HG02938 (cell line): ENCODE data around the gene GRID2.
"Not testable (repeated sequence)": the region's sequence is repeated elsewhere in the genome, so short reads cannot be mapped to it uniquely, and the experiment has no call there.

Source experiments
- ATAC-seq: cut with Tn5 transposase; IDR thresholded peaks from one replicate; pipeline ENCODE4 v1.9.1; 2021; ENCODE audit warnings: mild to moderate bottlenecking, moderate library complexity; ENCODE audit not compliant: unreplicated experiment

GRID2 gene

DNA sequence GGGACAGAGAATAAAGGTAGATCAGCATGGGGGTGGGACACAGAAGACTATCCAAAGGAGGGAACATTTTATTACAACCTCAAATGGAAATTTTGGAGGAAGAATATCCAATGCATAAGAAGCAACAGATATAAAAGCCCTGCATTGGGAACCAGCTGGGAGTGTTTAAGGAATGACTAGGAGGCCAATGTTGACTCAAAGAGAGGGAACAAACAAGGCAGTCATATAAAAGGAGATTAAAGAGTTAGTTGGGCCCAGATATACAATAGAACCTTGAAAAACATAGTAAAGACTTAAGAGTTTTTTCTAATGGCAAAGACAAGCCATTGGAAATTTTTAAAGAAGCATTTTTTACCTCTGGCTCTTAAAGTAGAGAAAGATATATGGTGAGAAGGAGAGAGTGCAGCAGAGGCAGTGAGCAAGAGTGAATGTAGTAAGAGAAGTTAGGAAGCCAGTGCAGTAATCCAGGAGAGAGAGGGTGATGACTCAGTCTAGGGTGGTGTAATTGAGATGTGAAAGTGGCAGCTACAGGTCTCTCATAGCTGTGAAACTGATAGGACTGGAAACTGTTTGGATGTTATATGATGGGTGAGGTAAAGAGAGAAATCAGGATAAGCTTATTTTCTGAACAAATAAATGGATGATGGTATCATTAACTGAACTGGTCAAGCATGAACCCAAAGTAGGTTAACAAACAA lies 1342.6 kb downstream of the GRID2 start:
- ATAC-seq = peak; percentile 68

DNA sequence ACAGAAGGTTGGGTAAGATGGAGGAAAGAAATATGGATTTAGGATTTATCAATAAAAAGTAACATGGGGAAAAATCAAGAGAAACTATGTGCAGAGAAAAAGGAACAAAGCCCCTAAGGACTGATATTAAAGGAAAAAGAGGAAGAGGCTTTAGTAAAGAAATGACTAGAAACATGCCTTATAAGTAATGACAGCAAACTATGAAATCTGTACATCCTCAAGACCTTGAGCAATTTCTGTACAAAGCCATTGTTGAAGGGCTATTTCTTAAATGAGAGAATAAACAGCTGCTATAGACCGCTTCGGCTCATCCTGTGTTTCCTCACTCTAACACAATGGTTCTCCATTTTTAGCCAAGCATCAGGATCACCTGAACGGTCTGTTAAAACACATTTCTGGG lies 1344.5 kb downstream of the GRID2 start:
- no peak for ATAC-seq

DNA sequence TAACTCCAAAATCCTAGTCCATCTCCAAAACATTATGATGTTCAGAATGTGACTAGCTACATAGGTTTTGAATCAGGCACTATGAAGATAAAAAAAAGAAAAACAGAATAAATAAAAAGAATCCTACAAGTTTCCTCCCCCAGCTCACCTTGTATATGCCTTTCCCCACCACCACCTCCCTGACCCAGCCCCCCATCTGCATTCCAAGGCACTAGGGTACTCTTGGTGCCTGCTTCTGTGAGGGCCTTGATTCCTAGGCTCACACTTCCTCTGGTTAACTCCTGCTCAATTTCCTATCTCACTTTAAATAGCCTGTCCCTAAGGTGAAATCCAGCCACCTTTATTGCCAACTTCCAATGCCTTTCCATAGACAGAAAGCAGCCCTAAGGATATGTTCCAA lies 1346.1 kb downstream of the GRID2 start:
- no peak for ATAC-seq

DNA sequence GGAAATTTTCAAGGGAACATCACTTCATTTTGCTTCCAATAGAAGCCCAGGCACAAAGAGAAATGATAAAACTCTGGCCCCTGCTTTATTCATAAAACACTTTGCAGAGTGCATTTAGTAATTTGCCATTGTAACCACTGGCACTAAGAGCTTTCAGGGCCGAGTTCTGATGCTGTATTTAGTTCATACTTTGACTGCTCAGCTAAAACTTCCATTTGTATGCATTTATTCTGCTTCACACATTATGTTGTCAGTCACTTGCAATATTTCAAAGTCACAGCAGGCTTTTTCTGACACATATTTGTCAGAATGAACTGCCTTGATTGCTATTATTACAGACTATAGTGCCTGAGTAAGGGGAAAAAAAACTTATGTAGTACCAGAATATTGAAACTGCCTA lies 1350.4 kb downstream of the GRID2 start:
- ATAC-seq = no peak

DNA sequence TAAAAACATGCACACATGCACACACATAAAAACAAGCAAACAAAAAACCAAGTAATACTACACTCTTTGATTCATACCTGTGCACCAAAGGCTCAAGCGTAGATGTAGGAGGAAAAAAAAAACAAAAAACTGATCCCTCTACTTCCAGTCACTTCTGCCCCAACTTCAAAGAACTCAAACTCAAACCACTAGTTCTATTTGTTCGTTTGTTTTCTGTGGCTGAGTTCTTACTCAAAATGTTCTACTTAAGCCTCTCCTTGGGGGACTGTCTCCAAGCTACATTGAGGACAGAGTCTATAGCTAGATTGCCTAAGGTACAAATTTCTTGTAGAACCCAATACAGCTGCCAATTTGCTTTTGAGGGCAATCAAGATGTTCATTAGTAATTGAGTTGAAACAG lies 1353.8 kb downstream of the GRID2 start:
- ATAC-seq = peak; percentile 51

DNA sequence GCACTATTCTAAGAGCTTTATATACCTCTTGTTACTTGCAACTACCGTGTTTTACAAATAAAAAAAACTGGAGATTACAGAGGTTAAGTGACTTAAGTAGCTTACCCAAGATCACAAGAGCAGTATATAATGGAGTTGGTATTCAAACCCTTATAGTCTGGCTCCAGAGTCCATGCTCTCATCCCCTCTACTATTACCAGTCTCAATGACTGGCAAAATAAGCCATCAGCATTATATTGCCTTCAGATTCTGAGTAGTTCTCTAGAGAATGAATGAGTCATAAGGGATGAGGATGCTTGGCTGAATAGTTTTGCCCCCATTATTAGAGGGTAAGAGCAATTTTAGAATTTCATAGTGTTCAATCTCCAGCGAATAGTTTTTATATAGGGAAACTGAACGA lies 1354.7 kb downstream of the GRID2 start:
- ATAC-seq = no peak

DNA sequence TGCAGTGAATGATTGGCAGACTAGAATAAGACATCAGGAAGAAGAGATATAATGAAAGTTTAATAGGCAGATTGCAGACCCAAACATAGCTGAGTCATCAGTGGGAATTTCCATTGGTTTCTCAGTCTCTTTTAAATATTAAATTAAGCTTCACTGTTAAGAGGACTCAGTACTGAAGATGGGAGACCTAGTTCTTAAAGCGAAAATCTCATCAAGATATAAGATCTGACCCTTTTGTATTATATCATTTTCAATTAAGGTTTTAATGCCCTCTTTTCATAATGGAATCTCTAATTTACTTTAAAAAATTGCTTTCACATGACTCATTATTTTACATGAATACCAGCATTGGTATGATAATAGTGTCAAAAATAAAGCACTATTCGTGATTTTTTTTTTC lies 1355.9 kb downstream of the GRID2 start:
- no peak for ATAC-seq

DNA sequence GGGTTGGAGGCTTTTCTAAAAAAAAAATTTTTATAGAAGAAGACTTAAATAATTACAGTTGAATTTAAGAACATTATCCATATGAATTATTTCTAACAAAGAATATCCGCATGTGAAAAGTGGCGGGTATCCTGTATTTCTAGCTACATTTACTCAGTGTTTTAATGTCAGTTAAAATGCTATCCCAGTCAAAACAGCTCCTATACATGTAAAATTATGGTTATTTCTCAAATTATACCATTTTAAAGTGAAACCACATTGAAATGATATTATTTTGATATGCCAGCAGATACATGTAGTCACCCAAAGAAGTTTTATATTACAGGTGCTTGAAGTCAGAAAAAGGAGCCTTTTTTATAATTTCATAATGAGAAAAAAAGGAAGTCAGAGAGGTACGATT lies 1356.3 kb downstream of the GRID2 start:
- no peak for ATAC-seq

DNA sequence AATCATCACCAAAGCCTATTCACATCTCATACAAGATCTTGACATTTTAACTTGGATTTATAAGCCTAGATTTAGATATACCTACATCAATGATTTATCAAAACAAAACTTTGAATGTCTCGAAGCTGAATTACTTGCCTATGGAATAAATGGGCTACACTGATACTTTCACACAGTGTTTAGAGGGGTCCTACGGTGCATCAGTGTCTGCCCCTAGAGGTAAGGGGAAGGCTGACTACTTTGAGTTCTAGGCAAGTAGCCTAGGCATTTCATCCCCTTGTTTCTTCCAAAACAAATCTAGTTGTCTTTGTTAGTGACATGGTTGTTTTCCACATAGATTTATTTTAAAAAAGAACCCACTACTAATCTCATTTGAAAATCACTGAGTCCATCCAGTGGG lies 1366.7 kb downstream of the GRID2 start:
- no peak for ATAC-seq

DNA sequence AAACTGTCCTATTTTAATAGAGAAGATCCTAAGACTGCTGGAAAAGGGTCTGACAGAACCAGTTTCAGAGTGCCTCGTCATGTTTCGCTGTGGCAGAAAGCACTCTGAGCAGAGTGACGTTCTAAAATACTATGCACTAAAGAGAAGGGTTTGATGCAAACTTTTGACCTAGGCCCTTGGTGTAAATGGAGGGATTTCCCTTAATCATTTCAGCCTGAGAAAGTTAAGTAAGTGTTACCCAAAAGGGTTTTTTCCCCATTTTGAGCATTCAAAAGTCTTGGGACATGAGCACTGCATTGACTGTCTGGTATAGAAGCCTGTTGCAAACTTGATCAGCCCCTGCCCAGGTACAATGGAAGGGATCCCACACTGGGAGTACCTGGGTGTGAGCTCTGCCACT lies 1367.3 kb downstream of the GRID2 start:
- no peak for ATAC-seq

DNA sequence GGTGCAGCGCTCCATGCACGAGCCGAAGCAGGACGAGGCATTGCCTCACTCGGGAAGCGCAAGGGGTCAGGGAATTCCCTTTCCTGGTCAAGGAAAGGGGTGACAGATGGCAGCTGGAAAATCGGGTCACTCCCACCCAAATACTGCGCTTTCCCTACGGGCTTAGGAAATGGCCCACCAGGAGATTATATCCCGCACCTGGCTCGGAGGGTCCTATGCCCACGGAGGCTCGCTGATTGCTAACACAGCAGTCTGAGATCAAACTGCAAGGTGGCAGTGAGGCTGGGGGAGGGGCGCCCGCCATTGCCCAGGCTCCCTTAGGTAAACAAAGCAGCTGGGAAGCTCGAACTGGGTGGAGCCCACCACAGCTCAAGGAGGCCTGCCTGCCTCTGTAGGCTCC lies 1373.2 kb downstream of the GRID2 start:
- not testable (repeated sequence) for ATAC-seq

DNA sequence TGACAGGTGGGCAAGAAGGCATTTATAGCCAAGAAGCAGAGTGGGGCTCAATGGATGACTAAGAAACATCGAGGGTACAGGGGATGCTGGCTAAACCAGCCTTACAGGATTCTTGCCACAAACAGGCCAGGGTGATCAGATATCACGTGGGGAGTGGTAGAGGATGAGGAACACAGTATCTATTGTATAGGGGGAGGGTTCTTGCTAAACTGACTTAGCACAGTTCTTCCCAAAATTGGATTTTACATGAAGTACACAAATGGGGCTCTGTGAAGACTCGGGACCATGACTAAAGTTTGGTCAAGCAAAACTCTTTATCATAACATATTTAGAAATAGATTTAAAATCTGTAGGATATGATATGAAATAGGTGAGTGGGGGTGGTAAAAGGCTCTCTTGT lies 1380.8 kb downstream of the GRID2 start:
- ATAC-seq = no peak

DNA sequence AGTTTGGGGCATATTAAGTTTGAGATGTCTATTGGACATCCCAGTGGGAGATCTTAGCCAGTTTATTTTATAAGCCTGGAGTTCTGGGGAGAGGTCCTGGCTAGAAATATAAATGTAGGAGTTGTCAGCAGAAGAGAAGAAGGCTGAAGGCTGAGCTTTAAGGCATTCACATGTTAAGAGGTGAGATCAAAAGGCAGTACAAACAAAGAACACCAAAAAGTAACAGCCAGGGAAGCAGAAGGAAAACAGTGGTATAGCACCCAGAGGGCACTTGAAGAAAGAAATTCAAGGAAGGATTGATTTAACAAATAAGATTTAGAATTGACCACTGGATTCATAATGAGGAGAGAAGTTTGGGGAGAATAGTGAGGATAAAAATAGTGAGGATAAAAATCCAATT lies 1383.5 kb downstream of the GRID2 start:
- no peak for ATAC-seq

DNA sequence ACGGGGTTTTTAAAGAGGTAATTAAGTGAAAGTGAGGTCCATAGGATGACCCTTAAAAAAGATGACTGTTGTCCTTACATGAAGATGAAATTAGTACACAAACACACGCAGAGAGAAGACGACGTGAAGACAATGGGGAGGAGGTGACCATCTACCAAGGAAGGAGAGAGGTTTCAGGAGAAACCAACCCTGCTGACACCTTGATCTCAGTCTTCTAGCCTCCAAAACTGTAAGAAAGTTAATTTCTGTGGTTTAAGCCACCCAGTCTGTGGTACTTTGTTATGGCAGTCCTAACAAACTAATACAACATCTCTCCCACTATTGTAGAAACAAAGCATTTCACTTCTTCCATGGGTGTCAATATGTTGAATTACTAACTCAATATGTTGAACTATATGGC lies 1385.2 kb downstream of the GRID2 start:
- no peak for ATAC-seq

DNA sequence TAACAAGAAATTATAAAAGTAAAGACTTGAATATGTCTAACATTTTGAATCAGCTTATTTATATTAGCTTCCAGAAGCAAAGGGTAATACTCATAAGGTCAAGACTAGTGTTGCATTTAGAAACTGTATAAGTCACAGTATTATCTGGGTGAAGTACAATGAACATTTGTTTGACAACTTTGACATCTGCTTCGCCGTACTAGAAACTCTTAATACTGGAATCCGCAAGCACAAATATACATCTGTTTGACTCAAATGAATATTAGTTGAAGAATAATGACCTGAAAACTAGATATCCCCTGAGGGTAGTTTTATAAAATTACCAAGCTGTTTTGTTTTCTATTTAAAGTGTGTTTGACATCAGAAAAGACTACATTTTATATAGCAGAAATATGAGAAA lies 1389.4 kb downstream of the GRID2 start:
- no peak for ATAC-seq

DNA sequence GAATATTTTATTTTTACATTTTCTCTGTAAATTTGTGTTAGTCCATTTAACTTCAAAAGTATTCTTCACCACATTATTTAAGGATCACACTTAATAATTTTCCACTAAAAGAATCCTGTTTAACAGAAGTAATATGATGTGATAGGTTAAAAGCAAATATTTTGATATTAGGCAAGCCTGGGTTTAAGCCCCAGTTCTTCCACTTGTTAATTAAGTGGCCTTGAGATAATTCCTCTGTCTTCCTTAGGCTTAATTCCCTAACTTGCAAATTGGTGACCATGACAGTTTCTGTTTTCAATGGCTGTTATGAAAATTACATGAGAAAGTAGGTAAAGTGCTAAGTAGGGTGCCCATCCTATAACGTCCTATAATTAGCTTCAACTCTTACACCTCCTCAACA lies 1394.9 kb downstream of the GRID2 start:
- no peak for ATAC-seq

DNA sequence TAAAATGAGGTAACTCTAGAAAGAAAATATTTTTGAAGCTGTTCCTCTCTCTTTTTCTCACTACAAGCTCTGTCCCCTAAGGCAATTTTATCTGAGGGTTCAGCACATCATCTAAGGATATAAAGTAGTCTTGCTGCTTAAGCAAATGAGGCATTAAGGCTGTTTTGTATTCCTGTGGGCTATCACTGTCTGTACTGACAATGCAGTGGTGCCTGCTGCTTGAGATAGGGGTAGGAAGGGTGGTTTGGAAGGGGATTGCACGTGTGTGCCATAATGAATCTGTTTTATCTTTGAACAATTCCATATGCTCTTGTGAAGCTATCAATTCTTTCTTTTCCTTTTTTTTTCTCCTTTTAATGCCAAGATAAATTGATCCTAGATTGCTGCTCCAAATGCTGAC lies 1396.8 kb downstream of the GRID2 start:
- no peak for ATAC-seq

DNA sequence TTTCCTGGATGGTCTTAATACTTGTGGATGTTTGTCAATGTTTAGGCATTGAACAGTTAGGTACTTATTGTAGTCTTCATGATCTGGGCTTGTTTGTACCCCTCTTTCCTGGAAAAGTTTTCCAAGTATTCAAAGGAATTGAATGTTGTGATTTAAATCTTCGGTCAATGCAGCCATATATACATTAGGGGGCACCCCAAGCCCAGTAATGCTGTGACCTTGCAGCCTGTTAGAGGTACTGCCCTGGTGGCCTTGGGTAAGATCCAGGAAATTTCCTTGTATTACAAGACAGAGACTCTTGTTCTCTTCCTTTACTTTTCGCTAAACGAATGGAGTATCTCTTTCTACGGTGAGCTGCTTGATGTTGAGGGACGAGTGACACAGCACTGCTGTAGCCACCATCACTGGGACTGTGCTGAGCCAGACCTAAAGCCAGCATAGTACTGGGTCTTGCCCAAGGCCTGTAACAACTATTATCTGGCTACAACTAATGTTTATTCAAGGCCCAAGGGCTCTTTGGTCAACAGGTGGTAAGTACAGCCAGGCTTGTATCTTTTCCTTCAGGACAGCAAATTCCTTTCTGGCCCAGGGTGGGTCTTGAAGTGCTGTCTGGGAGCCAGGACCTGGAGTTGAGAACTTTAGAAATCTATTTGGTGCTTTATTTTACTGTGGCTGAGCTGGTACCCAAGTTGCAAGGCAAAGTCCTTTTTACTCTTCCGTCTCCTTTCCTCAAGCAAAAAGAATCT lies 1406.5 kb downstream of the GRID2 start:
- ATAC-seq = peak; percentile 67

DNA sequence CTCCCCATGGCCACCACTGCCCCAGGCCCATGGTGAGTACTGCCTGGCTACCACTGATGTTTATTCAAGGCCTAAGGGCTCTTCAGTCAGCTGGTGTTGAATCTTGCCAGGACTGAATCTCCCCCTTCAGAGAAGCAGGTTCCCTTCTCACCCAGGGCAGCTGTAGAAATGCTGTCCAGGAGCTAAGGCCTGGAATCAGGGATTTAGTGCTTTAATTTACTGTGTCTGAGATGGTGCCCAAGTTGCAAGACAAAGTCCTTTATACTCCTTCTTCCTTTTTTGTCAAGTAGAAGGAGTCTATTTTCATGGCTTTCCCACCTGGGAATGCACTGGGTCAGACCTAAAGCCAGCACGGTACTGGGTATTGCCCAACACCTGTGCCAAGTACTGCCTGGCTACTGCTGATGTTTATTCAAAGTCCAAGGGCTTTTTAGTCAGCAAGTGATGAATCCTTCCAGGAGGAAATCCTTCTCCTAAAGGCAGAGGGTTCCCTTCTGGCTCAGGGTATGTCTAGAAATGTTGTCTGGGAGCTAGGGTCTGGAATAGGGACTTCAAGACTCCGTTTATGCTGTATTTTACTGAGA lies 1407.2 kb downstream of the GRID2 start:
- no peak for ATAC-seq

DNA sequence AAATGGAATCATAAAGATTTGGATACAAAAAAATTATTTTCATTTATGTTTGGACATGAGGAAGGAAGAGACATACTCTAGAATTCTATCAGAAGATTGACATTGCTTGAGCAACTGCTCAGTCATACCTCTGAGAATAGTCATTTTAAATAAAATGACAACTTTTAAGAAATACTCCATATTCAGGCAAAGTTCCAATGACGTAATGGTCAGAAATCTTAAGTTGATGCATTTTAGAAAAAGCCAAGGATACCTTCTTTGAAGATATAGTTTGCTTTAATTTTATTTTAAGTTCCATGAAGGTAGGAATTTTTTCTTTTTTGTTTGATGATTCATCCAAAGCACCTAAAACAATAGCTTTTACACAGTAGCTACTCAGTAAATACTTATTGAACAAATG lies 1414.5 kb downstream of the GRID2 start:
- no peak for ATAC-seq

DNA sequence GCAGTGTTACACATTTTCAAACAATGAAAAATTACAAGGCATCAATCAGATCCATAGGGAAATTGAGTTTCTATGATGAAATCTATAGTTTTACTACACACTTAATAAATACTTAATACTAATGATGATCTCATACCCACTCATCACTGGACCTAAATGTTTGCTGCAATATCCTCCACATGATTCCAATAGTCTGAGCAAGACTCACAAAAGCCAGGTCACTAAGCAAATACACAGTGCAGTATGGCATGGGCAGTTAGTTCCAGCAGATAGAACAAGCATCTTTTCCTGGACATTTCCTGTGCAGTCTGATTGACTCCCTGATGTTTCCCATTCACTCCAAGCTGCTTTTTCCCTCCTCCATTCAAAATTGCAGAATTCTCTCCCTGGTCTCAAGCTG lies 1415.8 kb downstream of the GRID2 start:
- ATAC-seq = no peak

DNA sequence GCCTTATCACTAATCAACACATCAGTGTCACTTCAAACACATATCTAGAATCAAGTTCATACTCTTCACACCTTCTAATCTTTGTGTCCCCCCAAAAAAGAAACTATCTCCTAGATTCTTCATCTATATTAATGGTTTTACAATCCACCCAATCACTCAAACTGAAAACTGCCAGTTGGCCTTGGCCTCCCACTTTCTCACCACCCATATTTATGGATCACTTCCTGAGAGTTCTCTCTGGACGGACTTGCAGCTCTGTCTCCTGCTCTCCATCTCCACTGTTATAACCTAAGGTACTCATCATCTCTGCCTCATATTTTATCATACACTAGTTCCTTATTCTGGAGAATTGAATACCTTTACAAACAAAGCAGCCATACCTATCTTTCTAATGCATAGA lies 1418.7 kb downstream of the GRID2 start:
- no peak for ATAC-seq
